Activated CD8-positive, alpha-beta memory T cell treated with anti-CD3 and anti-CD28 coated beads for 36 hours (primary cell): ENCODE results near the gene CTBP2. TPM values are rescaled to one million over a fixed set of nuclear protein-coding genes. Genes with fewer than 3 reads are reported as not detected.

ENCODE experiments used
- CTCF ChIA-PET: fragments of 350-600 bp; sonication (Branson Sonifier 250); formaldehyde crosslinking; loops from one replicate; lab custom pipeline; 2021; ENCODE audit warnings: antibody characterized with exemption; lab: Charles Lee
- POLR2A ChIA-PET: fragments of 350-600 bp; sonication (Branson Sonifier 250); formaldehyde crosslinking; loops from one replicate; lab custom pipeline; 2021; ENCODE audit warnings: antibody characterized with exemption; lab: Charles Lee
- total RNA-seq, 2 experiments: library from RNA; stranded (reverse); gene quantifications; one replicate each; pipeline ENCODE4 v1.2.3, GENCODE V29; 2021

CTBP2 gene
- total RNA-seq, 2 experiments from 2014 or later = 0.99 to 1.2 TPM

GRCh38 chr10:125038637-125039036 lies 121.7 kb downstream of the CTBP2 start:
- ChIA-PET POLR2A (no interaction called here), CTCF (interaction anchor here (1.2 kb wide), 1 partner anchor 9 kb away, joined by 3 read pairs; no protein-coding TSS in a partner anchor)

- CTCF ChIA-PET = interaction anchor here (1.2 kb wide), 1 partner anchor 10 kb away, joined by 3 read pairs; no protein-coding TSS in a partner anchor
- POLR2A ChIA-PET = no interaction called here
Measured at GRCh38 chr10:125037145-125037877, 123.1 kb downstream of the CTBP2 start.

DNA sequence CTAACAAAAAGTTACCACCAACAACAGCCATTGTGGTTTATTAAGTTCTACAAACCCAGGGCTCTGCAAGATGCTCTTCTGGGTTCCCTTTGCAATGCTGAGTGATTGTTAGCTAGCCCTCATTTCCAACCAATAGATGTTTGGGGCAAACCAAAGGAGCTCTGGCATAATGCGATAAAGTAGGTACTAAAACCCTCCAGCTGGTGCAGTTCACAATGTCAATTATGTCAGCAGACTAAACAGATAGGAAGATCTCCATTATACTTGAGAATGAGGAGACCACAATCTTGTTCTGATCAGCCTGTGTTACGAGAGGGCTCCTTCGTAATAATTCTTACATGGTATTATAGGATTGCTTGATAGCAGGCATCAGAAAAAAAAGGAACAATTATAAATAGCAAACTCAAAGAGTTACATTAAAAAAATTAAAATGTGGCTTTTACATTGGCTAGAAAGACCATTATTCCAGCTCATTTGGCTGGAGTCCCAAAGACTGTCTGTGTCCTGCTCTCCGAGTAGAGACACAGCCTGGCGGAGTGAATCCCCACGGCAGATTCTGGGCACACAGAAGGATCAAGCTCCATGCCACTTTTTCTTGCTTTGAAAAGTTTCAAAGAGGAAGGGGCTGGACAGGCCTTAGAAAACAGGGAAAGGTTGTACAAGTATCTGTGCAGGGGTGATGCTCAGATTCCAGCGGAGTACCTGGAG lies 124.6 kb downstream of the CTBP2 start:
- POLR2A ChIA-PET = no interaction called here
- CTCF ChIA-PET = interaction anchor here (2.1 kb wide), 1 partner anchor 12 kb away, joined by 6 read pairs; no protein-coding TSS in a partner anchor

GRCh38 chr10:125035136-125035535 lies 125.2 kb downstream of the CTBP2 start:
- POLR2A ChIA-PET = no interaction called here

DNA sequence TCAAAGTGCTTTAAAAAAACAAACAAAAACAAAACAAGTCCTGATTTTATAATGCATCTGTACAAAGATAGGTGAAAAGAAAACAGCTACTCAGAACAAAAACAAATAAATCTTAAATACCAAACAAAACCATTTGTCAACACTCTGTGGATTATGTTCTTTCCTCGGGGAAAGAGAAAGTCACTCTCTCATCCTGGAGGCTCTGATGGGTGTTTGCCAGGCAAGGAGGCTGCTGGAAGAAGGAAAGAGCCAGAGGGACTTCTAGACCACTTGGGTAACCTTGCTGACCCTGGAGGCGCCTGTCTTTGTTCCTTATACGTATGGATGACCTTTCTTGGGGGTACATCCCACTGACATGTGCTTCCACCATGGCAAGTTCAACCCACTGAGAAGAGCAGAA lies 125.7 kb downstream of the CTBP2 start:
- ChIA-PET POLR2A (no interaction called here), CTCF (interaction anchor here (2.1 kb wide), 1 partner anchor 13 kb away, joined by 6 read pairs; no protein-coding TSS in a partner anchor)

More at GRCh38 chr10:125035136-125035535, 125.2 kb downstream of the CTBP2 start:
- CTCF ChIA-PET = interaction anchor here (2.1 kb wide), 1 partner anchor 13 kb away, joined by 6 read pairs; no protein-coding TSS in a partner anchor

DNA sequence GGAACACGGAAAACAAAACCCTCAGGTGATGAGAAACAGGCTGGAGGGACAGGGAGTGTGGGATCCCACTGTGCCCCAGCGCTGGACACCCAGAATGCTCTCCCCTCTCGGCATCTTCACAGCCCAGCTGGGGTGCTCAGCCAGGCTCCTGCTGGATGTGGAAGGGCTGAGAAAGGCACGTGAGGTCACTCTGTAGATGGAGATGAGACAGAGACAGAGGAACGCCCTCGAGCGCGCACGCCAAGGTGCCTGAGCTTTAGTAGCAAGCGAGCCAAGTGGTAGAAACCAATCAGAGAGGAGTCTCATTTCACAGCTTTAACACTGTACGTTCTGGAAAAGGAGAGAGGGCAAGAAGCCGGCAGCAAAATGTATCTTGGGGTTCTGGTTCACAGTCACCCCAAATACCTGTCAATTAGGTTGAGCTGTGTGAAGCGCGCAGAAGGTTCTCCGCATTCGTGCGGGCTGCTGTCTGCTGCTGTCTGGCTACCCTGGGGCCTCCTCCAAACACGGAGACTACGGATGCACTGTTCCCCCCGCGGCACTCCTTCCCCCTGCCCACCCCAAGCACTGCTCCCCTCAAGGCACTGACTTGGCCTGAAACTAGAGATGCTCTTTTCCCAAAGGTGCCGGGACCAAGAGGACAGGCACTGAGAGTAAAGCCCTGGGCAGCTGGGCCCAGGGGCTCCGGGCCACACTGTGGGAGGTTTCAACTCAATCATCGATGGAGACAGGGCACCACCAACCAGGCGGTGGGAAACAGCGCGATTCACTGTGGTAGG lies 127.0 kb downstream of the CTBP2 start:
- POLR2A ChIA-PET = no interaction called here
- CTCF ChIA-PET = interaction anchor here (2.1 kb wide), 1 partner anchor 15 kb away, joined by 6 read pairs; no protein-coding TSS in a partner anchor

DNA sequence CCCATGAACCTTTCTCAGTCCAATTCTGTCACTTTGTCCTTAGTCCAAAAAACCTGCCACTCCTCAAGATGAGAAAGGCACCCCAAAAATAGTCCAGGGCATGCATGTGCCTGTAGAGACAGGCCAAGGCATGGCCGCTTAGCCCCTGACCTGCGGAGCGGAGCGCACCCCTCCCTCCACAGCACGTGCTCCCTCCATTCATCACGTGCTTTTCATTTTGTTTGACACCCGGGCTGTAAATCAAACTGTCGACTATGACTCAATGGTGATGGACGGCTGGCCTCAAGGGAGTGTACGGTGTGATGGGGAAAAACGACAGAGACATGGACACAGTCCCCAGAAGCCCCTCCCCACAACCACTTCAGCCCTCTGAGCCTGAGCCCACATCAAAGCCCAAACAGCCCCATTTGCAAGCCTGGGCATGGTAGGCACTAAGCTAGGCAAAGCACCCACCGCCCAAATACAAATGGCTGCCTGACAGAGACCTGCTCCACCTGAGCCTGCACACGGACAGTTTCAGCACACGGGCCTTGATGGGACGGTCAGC lies 127.8 kb downstream of the CTBP2 start:
- POLR2A ChIA-PET = no interaction called here
- CTCF ChIA-PET = no interaction called here

DNA sequence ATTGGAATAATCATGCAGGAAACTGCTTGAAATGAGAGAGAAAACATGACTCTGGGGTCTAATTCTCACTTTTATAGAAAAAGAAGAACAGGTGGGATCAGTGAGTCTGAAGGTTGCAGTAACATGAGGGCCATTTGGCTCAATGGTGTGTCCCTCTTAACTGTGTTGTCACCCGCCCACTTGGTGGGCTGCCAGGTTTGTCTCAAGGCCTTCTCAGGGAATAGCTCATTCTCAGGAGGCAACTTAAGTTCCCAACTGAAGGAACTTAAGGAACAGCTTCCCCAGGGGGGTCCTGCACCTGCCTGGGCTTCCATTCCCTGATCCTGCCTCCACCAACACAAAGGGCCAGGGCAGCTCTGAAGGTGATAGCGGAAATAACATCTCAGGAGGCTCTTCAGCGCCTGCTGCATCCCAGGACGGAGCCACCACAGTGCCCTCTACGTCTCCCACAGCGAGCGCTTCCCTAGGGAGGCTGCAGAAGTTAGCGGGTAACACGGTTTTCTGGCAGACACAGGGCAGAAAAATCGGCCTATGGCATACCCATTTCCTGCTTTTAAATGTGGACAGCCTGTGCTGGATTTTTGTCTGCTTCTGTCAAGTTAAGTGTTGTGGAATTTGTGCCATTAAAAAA lies 129.7 kb downstream of the CTBP2 start:
- POLR2A ChIA-PET = no interaction called here
- CTCF ChIA-PET = no interaction called here

DNA sequence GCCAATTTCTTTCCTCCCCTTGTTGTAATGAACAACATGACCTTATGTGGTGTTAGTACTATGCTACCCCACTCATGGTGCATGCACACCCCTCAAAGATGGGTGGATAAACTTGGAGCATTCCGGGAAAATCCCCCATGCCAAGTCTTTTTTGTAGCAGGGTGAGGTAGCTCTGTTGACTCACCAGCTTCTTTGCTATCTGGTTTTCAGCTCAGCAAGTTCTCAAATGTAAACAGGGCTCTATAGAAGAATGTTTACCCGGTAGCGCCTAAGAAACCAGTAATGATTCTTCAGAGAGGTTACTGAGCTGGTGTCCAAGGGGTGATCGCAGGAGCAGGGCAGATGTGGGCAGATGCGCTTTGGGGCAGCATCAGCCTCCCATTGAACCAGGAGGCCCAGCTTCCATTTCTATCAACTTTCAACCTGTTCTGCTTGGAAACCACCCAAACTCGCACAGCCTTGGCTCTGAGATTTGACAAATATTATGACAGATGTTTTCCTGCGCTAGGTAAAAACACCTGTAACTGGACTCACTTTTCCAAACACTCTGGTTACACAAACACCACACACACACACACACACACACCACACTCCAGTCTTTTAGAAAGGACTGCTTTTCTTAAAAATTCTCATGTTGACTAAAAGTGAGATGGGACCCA lies 130.7 kb downstream of the CTBP2 start:
- ChIA-PET POLR2A (no interaction called here), CTCF (no interaction called here)

GRCh38 chr10:125027871-125028869 lies 132.2 kb downstream of the CTBP2 start:
- POLR2A ChIA-PET = no interaction called here
- CTCF ChIA-PET = interaction anchor here (1.3 kb wide), 1 partner anchor 20 kb away, joined by 4 read pairs; no protein-coding TSS in a partner anchor

- ChIA-PET CTCF (interaction anchor here (1.3 kb wide), 1 partner anchor 21 kb away, joined by 4 read pairs; no protein-coding TSS in a partner anchor), POLR2A (no interaction called here)
Measured at GRCh38 chr10:125026974-125027735, 133.2 kb downstream of the CTBP2 start.

DNA sequence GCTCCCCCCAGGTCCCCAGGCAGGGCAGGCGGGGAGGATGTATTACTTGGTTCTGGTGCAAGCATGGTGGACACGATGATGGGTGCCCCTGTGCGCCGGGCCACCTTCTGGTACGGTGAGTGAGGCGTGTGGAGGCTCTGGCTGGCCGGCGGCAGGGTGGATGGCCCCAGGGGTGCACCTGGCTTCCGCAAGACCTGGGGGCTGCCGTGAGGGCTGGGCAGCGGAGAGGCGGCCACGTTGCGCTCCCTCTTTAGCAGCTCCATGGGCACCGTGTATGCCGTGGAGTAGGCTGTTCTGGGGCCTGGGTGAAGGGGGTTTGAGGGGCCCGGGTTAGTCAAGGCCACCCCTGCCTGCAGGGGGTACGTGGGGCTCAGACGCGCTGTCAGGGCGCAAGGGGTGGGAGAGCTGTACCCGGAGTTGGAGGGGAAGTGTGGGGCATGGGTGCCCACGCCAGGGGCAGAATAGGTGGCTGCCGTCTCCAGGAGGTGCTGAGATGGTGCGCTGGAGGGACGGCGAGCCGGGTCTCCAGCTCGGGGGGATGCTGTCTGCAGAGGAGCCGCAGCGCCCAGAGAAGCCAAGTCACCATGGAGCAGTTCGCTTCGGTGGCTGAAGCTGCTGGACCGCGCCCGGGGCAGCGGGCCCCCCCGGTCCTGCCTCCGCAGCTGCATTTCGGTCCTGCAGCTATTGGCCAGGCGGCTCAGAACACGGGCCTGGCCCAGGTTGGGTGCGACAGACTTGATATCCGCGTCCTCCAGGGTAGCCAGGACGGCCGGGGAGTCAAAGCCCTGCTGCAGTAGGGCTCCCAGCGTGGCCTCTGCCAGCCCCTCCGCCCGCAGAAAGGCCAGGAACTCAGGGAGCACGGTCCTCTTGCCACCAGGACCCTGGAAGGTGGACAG lies 134.1 kb downstream of the CTBP2 start:
- ChIA-PET CTCF (no interaction called here), POLR2A (no interaction called here)

DNA sequence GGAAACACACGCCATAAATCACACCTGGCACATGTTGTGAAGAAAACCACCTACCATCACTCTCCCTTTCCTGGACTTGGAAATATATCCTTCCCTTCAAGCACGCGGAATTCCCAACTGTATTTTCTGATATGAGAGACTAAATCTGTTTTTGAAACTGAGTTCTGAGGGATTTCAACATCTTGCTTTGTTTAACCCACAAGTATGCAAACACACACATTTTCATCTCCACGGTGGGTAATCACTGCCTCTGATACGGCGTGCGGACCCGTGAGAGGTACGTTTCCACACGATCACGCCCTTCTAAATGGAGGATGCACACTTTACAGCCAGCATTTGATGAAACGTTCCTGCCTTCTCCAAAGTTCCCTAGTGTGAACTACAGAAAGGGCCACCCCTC lies 135.0 kb downstream of the CTBP2 start:
- CTCF ChIA-PET = no interaction called here

DNA sequence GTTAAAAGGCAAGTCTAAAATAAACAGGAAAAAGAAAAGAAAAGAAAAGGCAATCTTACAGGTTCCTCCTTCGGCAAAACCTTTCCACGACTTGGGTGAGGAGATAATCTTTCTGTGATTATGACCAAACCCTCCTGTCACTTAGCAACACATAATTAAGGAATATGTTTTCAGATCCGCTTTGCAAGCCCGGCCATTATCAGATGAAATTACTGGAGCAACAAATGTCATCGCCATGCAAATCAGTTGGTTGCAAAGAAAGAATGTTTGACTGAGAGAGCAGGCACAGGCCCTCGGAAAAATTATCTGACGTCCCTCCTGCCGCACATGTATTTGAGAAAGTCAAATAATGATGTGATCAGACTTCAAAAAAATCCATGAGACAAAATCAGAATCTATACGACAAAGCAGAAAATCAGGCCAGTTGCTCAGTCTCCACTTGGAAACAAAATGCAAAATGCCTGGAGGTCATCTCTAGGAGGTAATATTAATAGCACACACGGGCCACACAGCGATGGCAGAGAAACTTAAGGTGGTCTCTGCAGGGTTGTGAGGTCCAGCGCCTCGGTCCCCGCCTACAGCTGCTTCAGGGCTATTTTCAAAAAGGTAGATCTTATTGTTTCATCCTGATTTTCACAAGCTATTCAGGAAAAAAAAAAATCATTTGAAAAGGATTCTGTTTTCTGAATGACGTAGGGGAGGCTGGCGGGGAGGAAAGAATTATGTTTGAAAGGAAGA lies 135.7 kb downstream of the CTBP2 start:
- POLR2A ChIA-PET = no interaction called here
- CTCF ChIA-PET = no interaction called here

More for the DNA sequence above, 135.0 kb downstream of the CTBP2 start:
- POLR2A ChIA-PET = no interaction called here
